Caco-2 (cell line): Measurements from ENCODE around the gene MAB21L3. TPM values are rescaled to one million over a fixed set of nuclear protein-coding genes. Genes with fewer than 3 reads are reported as not detected.
A peak's percentile ranks its signal among the peaks of the same experiment; 100 is the strongest.

Experiments used
- BruUV-seq: library from RNA; stranded (reverse); fragments of 400-500 nt; replicated peaks from 2 replicates; lab custom pipeline; 2021; lab: Mats Ljungman, UMichigan
- CTCF ChIA-PET: fragments of 300-600 bp; sonication (Branson Sonifier 250); formaldehyde crosslinking; loops from one replicate; lab custom pipeline; 2022; ENCODE audit warnings: antibody characterized with exemption; lab: Charles Lee
- POLR2A ChIA-PET: fragments of 300-600 bp; sonication (Branson Sonifier 250); formaldehyde crosslinking; loops from one replicate; lab custom pipeline; 2022; ENCODE audit warnings: antibody characterized with exemption; lab: Charles Lee
- DNase-seq, 2 experiments: peaks; one replicate each; pipeline versions ENCODE4 v3.0.0 to v3.0.0-alpha.2; 2020 to 2022
- H3K27me3 ChIP-seq: replicated peaks from 2 replicates; pipeline ENCODE4 v1.6.0; 2011; ENCODE audit warnings: low read length; ENCODE audit not compliant: control insufficient read depth, insufficient read depth
- H3K36me3 ChIP-seq: 2 replicates; pipeline ENCODE4 v1.5.1; 2011; ENCODE audit warnings: low read length; ENCODE audit not compliant: control insufficient read depth, insufficient read depth
- H3K4me1 ChIP-seq: fragments of 250-450 bp; sonication (Bioruptor Pico); 2 replicates; pipeline ENCODE4 v1.5.1; 2020; ENCODE audit warnings: mild to moderate bottlenecking
- H3K4me3 ChIP-seq: 2 replicates; pipeline ENCODE4 v1.5.1; 2011; ENCODE audit warnings: low read depth, mild to moderate bottlenecking, control low read depth, low read length
- H3K9me3 ChIP-seq: fragments of 250-450 bp; sonication (Bioruptor Pico); 2 replicates; pipeline ENCODE4 v1.5.1; 2020; ENCODE audit warnings: mild to moderate bottlenecking, moderate library complexity
- H3K27ac Mint-ChIP-seq: one replicate; pipeline ENCODE4 v1.8.0; 2022; ENCODE audit warnings: mixed read lengths; ENCODE audit not compliant: unreplicated experiment
- H3K27me3 Mint-ChIP-seq: one replicate; pipeline ENCODE4 v1.8.0; 2022; ENCODE audit warnings: mixed read lengths; ENCODE audit not compliant: insufficient read depth, unreplicated experiment
- H3K36me3 Mint-ChIP-seq: one replicate; pipeline ENCODE4 v1.8.0; 2022; ENCODE audit warnings: mild to moderate bottlenecking, mixed read lengths; ENCODE audit not compliant: insufficient read depth, unreplicated experiment
- H3K4me1 Mint-ChIP-seq: one replicate; pipeline ENCODE4 v1.8.0; 2022; ENCODE audit warnings: low read depth, mixed read lengths; ENCODE audit not compliant: unreplicated experiment
- H3K4me3 Mint-ChIP-seq: one replicate; pipeline ENCODE4 v1.8.0; 2022; ENCODE audit warnings: mild to moderate bottlenecking, moderate library complexity, mixed read lengths; ENCODE audit not compliant: unreplicated experiment
- H3K9me3 Mint-ChIP-seq: one replicate; pipeline ENCODE4 v1.8.0; 2022; ENCODE audit warnings: mixed read lengths; ENCODE audit not compliant: unreplicated experiment
- intact Hi-C: fragments of 100-400 bp; cut with micrococcal nuclease; formaldehyde crosslinking; loops from one replicate; pipeline ENCODE4 v1.10.0; 2022; ENCODE audit not compliant: unreplicated experiment
- total RNA-seq: library from RNA; stranded (reverse); gene quantifications from 2 replicates; pipeline ENCODE4 v1.2.3, GENCODE V29; 2022
- TF ChIP-seq, protein P1 (sequence below), 2 experiments: fragments of 200-600 bp in 1 of 2; IDR thresholded peaks; 1 replicate in 1 of 2; 2 replicates in 1 of 2; pipeline versions ENCODE4 v1.5.1 to v1.8.0; 2011 to 2022; ENCODE audit warnings: antibody characterized with exemption in 1 of 2, control low read depth in 1 of 2, inconsistent platforms in 1 of 2, low read depth in 1 of 2, low read length in 1 of 2, mild to moderate bottlenecking in 1 of 2, moderate library complexity in 1 of 2; ENCODE audit not compliant: insufficient read depth in 1 of 2, severe bottlenecking in 1 of 2, unreplicated experiment in 1 of 2

Gene MAB21L3
- total RNA-seq, 1 experiment from 2014 or later = 0.66 TPM

DNA sequence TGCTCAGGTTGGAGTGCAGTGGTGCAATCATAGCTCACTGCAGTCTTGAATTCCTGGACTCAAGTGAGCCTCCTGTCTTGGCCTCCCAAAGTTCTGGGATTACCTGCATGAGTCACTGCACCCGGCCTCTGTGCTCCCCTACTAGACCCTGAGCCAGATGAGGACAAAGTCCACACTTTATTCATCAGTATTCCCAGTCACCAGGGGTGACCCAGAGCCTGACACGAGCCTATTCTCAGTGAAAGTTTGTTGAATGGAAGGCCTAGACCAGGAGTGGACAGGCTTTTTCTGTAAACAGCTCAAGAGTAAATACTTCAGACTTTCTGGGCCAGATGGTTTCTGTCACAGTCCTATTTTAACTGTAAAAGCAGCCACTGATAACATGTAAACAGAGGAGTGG lies 68.2 kb downstream of the MAB21L3 start:
- no TSS peak for BruUV-seq
- TF ChIP-seq, protein P1, sequence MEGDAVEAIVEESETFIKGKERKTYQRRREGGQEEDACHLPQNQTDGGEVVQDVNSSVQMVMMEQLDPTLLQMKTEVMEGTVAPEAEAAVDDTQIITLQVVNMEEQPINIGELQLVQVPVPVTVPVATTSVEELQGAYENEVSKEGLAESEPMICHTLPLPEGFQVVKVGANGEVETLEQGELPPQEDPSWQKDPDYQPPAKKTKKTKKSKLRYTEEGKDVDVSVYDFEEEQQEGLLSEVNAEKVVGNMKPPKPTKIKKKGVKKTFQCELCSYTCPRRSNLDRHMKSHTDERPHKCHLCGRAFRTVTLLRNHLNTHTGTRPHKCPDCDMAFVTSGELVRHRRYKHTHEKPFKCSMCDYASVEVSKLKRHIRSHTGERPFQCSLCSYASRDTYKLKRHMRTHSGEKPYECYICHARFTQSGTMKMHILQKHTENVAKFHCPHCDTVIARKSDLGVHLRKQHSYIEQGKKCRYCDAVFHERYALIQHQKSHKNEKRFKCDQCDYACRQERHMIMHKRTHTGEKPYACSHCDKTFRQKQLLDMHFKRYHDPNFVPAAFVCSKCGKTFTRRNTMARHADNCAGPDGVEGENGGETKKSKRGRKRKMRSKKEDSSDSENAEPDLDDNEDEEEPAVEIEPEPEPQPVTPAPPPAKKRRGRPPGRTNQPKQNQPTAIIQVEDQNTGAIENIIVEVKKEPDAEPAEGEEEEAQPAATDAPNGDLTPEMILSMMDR (IDR thresholded peaks at IDR 0.05; ENCODE audit: insufficient read depth in 1 of 2, low read depth in 1 of 2, low read length in 1 of 2, severe bottlenecking in 1 of 2, unreplicated experiment in 1 of 2) = no peak
- Mint-ChIP-seq H3K9me3 (no peaks in the 10 kb centered on the region), H3K27me3 (no peaks in the 10 kb centered on the region), H3K4me1 (no peaks in the 10 kb centered on the region), H3K4me3 (no peak overlapping the region), H3K36me3 (no peaks in the 10 kb centered on the region), H3K27ac (no peak overlapping the region)
- CTCF ChIA-PET = no interaction called here
- peak in 1 of 2 experiments; percentile 47 for DNase-seq
- Histone ChIP-seq H3K4me3 (no peak overlapping the region), H3K9me3 (no peaks in the 10 kb centered on the region), H3K27me3 (no peaks in the 10 kb centered on the region), H3K36me3 (no peaks in the 10 kb centered on the region), H3K4me1 (peaks cover 26% of the 10 kb centered on the region)
- POLR2A ChIA-PET = no interaction called here
- intact Hi-C loops = no loop called here

- H3K9me3 Mint-ChIP-seq = no peaks in the 10 kb centered on the region
- H3K27me3 Mint-ChIP-seq = no peaks in the 10 kb centered on the region
- ChIA-PET CTCF (no interaction called here), POLR2A (no interaction called here)
- intact Hi-C loops = no loop called here
- H3K4me3 Mint-ChIP-seq = no peak overlapping the region
- Histone ChIP-seq H3K9me3 (no peaks in the 10 kb centered on the region), H3K4me1 (peaks cover 21% of the 10 kb centered on the region), H3K4me3 (no peak overlapping the region), H3K27me3 (no peaks in the 10 kb centered on the region), H3K36me3 (no peaks in the 10 kb centered on the region)
- no peaks in the 10 kb centered on the region for H3K36me3 Mint-ChIP-seq
- DNase-seq = no peak
- H3K4me1 Mint-ChIP-seq = no peaks in the 10 kb centered on the region
- no peak overlapping the region for H3K27ac Mint-ChIP-seq
- TF ChIP-seq, protein P1 (IDR thresholded peaks at IDR 0.05; ENCODE audit: insufficient read depth in 1 of 2, low read depth in 1 of 2, low read length in 1 of 2, severe bottlenecking in 1 of 2, unreplicated experiment in 1 of 2) = no peak
- no TSS peak for BruUV-seq
Observed at GRCh38 chr1:116179964-116180363, 68.8 kb downstream of the MAB21L3 start.

DNA sequence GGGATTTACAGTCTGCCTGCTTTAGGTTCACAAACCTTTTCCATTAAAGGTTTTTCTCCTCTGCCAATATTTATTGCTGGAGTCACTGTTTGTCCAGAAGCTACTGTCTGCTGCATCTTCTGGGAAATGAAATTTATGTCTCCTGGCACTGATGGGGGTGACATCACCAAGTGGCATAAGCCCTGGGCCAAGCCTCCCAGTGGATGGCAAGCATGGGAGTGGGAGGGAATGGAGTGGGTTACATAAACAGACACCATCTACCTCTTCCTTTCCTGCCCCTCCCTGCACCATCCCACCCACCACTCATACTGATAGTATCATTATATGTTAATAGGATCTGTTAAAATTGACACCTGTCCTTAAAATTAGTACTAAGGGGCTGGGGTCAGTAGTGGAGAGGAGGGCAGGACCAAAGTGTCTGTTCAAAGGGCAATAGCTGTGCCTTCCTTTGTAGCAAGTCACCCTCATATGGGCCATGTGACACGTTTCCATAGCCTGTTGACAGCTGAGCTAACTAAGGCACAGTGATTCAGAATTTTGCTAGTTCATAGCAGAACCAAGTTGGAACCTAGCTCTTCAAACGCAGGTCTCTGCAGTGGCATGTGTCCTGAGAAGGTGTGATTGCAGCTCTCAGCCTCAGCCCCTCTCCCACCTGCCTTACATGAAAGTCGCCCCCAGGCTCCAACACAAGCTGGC lies 71.0 kb downstream of the MAB21L3 start:
- ChIA-PET CTCF (no interaction called here), POLR2A (no interaction called here)
- no TSS peak for BruUV-seq
- Histone ChIP-seq H3K4me3 (no peak overlapping the region), H3K36me3 (no peaks in the 10 kb centered on the region), H3K27me3 (no peaks in the 10 kb centered on the region), H3K4me1 (peaks cover 14% of the 10 kb centered on the region; the same call in 1 of the 2 replicates), H3K9me3 (no peaks in the 10 kb centered on the region)
- H3K27me3 Mint-ChIP-seq = no peaks in the 10 kb centered on the region
- TF ChIP-seq, protein P1 (IDR thresholded peaks at IDR 0.05; ENCODE audit: insufficient read depth in 1 of 2, low read depth in 1 of 2, low read length in 1 of 2, severe bottlenecking in 1 of 2, unreplicated experiment in 1 of 2) = no peak
- H3K27ac Mint-ChIP-seq = no peak overlapping the region
- H3K4me3 Mint-ChIP-seq = no peak overlapping the region
- no peak for DNase-seq
- intact Hi-C loops = no loop called here
- no peaks in the 10 kb centered on the region for H3K4me1 Mint-ChIP-seq
- no peaks in the 10 kb centered on the region for H3K36me3 Mint-ChIP-seq
- H3K9me3 Mint-ChIP-seq = no peaks in the 10 kb centered on the region

Other genes with a start within 250 kb of the MAB21L3 start
- gene SLC22A15, start 134.9 kb upstream of the MAB21L3 start, total RNA-seq = 0.16 and 0.28 TPM in 2 replicates